HepG2 (cell line): Measurements from ENCODE around the gene DRC7. TPM values are rescaled to one million over a fixed set of nuclear protein-coding genes. Genes with fewer than 3 reads are reported as not detected.

Source experiments
- ATF7-NPFF ChIP-seq: sonication (generic); formaldehyde crosslinking; IDR thresholded peaks from 2 replicates; pipeline ENCODE4 v1.8.1; 2023; ENCODE audit warnings: mild to moderate bottlenecking, low read depth, missing genetic modification reagents, moderate library complexity
- ATM ChIP-seq: fragments of 450-650 bp; IDR thresholded peaks from 2 replicates; pipeline ENCODE4 v1.7.1; 2017; ENCODE audit warnings: mild to moderate bottlenecking, borderline replicate concordance
- HDAC6 ChIP-seq: fragments of 200-600 bp; sonication (generic); IDR thresholded peaks from 2 replicates; pipeline ENCODE4 v1.7.0; 2017; ENCODE audit warnings: mild to moderate bottlenecking, antibody characterized with exemption, low read length, low read depth
- MAF1 ChIP-seq: sonication (generic); formaldehyde crosslinking; IDR thresholded peaks from 2 replicates; pipeline ENCODE4 v1.5.0; 2020; ENCODE audit warnings: missing genetic modification reagents, borderline replicate concordance
- MBD4 ChIP-seq: IDR thresholded peaks from 2 replicates; pipeline ENCODE4 v1.6.1; 2012; ENCODE audit warnings: low read length, inconsistent platforms, borderline replicate concordance
- MIER3 ChIP-seq: IDR thresholded peaks from 2 replicates; pipeline ENCODE4 v1.6.1; 2016; ENCODE audit warnings: missing compliant biosample characterization, borderline replicate concordance
- MYC ChIP-seq: sonication (generic); formaldehyde crosslinking; IDR thresholded peaks from 2 replicates; pipeline ENCODE4 v1.9.0; 2021; ENCODE audit warnings: missing genetic modification reagents, borderline replicate concordance
- NFE2L1 ChIP-seq: sonication (generic); formaldehyde crosslinking; IDR thresholded peaks from 2 replicates; pipeline ENCODE4 v1.4.0; 2020; ENCODE audit warnings: missing genetic modification reagents, mild to moderate bottlenecking, borderline replicate concordance
- NRL ChIP-seq: sonication (generic); formaldehyde crosslinking; IDR thresholded peaks from 2 replicates; pipeline ENCODE4 v1.5.0; 2020; ENCODE audit warnings: missing genetic modification reagents, mild to moderate bottlenecking, moderate library complexity, borderline replicate concordance
- POLR2AphosphoS2 ChIP-seq: IDR thresholded peaks from 2 replicates; pipeline ENCODE4 v1.6.1; 2011; ENCODE audit warnings: low read depth, low read length, improper control_type of control experiment
- SAP130 ChIP-seq: IDR thresholded peaks from 2 replicates; pipeline ENCODE4 v1.6.1; 2016; ENCODE audit warnings: low read depth
- SETDB1 ChIP-seq: sonication (generic); formaldehyde crosslinking; IDR thresholded peaks from 2 replicates; pipeline ENCODE4 v1.5.1; 2020; ENCODE audit warnings: missing genetic modification reagents, mild to moderate bottlenecking, borderline replicate concordance
- SIN3A ChIP-seq: IDR thresholded peaks from 2 replicates; pipeline ENCODE4 v1.6.1; 2011; ENCODE audit warnings: low read depth, mild to moderate bottlenecking, control low read depth, low read length, borderline replicate concordance
- SMYD3 ChIP-seq: sonication (generic); formaldehyde crosslinking; IDR thresholded peaks from 2 replicates; pipeline ENCODE4 v1.8.1; 2023; ENCODE audit warnings: mild to moderate bottlenecking, missing genetic modification reagents
- SRF ChIP-seq: IDR thresholded peaks from 2 replicates; pipeline ENCODE4 v1.6.1; 2011; ENCODE audit warnings: mild to moderate bottlenecking, low read depth, low read length, moderate library complexity
- TAF15 ChIP-seq: fragments of 200-400 bp; formaldehyde crosslinking; IDR thresholded peaks from one replicate; pipeline ENCODE4 v1.6.1; 2018; ENCODE audit warnings: mild to moderate bottlenecking, low read depth, low read length; ENCODE audit not compliant: poor library complexity, severe bottlenecking
- YEATS4 ChIP-seq: sonication (generic); formaldehyde crosslinking; IDR thresholded peaks from 2 replicates; pipeline ENCODE4 v1.4.0; 2020; ENCODE audit warnings: missing genetic modification reagents, borderline replicate concordance
- ZNF569 ChIP-seq: sonication (generic); formaldehyde crosslinking; IDR thresholded peaks from 2 replicates; pipeline ENCODE4 v1.5.0; 2020; ENCODE audit warnings: mild to moderate bottlenecking, missing genetic modification reagents, moderate library complexity, borderline replicate concordance
- ZNF577 ChIP-seq: sonication (generic); formaldehyde crosslinking; IDR thresholded peaks from 2 replicates; pipeline ENCODE4 v1.4.0; 2020; ENCODE audit warnings: mild to moderate bottlenecking, low read depth, missing genetic modification reagents, borderline replicate concordance
- ZNF616 ChIP-seq: sonication (generic); formaldehyde crosslinking; IDR thresholded peaks from 2 replicates; pipeline ENCODE4 v1.5.0; 2020; ENCODE audit warnings: low read depth, mild to moderate bottlenecking, missing genetic modification reagents
- ZNF687 ChIP-seq: sonication (generic); formaldehyde crosslinking; IDR thresholded peaks from 2 replicates; pipeline ENCODE4 v1.5.1; 2020; ENCODE audit warnings: mild to moderate bottlenecking, missing genetic modification reagents, moderate library complexity
- ZSCAN12 ChIP-seq: sonication (generic); formaldehyde crosslinking; IDR thresholded peaks from 2 replicates; pipeline ENCODE4 v1.9.0; 2021; ENCODE audit warnings: mild to moderate bottlenecking, missing genetic modification reagents
- polyA plus RNA-seq, 8 experiments: library from polyadenylated mRNA; depleted of rRNA in 3 of 8; stranded (reverse) in 7 of 8; unstranded in 1 of 8; fragments of >200 nt; fragmentation: Illumina TruSeq in 4 of 8; extraction: Trizol in 4 of 8; gene quantifications; 2 replicates each; pipeline versions ENCODE4 v1.2.1 to v1.2.3, GENCODE V29; 2011 to 2016; ENCODE audit warnings: low read depth in 4 of 8, missing spikeins in 1 of 8, mixed read lengths in 1 of 8; ENCODE audit not compliant: insufficient read depth in 1 of 8
- total RNA-seq, 5 experiments: library from RNA; depleted of rRNA; stranded (reverse); fragments of >200 nt; fragmentation: Illumina TruSeq; extraction: Trizol; gene quantifications; 2 replicates each; pipeline ENCODE4 v1.2.3, GENCODE V29; 2016; ENCODE audit warnings: low read depth in 1 of 5
- TF ChIP-seq, protein P1 (sequence below): fragments of 450-650 bp; IDR thresholded peaks from 2 replicates; pipeline ENCODE4 v1.6.1; 2016
- TF ChIP-seq, protein P2 (sequence below): sonication (generic); formaldehyde crosslinking; IDR thresholded peaks from 2 replicates; pipeline ENCODE4 v1.8.1; 2023; ENCODE audit warnings: mild to moderate bottlenecking, inconsistent platforms, moderate library complexity, missing genetic modification reagents, borderline replicate concordance

DRC7 gene
- total and polyA plus RNA-seq, 2 of the 13 experiments (the other 11 are each of a cell fraction or from before 2014, with no cell fraction given), result 2.7 to 3.4 TPM

DNA sequence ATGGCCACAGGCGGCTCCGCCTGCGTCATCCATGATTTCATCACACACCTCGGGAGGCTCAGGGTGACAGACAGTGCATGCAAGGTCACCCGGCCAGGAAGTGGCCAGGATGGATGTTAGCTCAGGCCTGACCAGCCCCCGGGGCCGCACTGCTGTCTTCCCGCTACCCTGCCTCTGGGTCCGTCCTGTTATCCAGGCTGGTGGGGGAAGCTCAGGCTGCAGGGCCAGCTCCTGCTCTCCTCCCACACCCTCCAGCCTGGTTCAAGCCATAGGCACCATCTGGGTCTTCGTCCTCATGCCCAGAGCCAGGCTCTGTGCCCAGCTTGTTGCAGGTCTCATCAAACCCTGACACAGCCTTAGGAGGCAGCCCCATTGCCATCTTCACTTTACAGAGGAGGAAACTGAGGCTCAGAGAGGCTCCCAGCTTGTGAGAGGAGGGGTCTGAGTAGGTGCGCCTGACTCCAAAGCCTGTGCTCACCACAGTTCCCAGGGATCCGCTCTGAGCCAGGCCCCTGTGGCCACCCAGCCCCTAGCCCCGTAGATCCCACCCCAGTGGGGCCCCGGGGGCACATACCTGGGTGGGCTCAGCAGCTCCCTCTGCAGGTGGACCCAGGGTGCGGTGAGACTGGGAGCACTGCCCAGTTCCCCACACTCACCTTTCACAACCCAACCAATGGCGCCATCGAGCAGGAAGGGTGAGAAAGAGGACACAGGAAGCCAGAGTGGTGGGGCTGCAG is 26.9 kb upstream of the DRC7 start (continued):
- TF ChIP-seq ZNF687 (CRISPR knock-in tag) (peak; percentile 98), HDAC6 (no peak), SETDB1 (CRISPR knock-in tag) (no peak), ZNF569 (no peak), POLR2AphosphoS2 (no peak), SAP130 (CRISPR knock-in tag) (peak; percentile 95), SRF (no peak), MBD4 (no peak), SIN3A (no peak), MYC (CRISPR knock-in tag) (peak; percentile 52; the same call in 1 of the 2 replicates), ZSCAN12 (CRISPR knock-in tag) (no peak), MIER3 (peak; percentile 69; the same call in 1 of the 2 replicates), ATM (no peak), NRL (peak; percentile 80), ZNF616 (CRISPR knock-in tag) (peak; percentile 62), YEATS4 (no peak), ATF7-NPFF (CRISPR knock-in tag) (no peak), NFE2L1 (CRISPR knock-in tag) (no peak), MAF1 (CRISPR knock-in tag) (no peak; the same call in 1 of the 2 replicates), SMYD3 (CRISPR knock-in tag) (no peak), ZNF577 (CRISPR knock-in tag) (no peak), TAF15 (no peak)
- TF ChIP-seq, protein P1, sequence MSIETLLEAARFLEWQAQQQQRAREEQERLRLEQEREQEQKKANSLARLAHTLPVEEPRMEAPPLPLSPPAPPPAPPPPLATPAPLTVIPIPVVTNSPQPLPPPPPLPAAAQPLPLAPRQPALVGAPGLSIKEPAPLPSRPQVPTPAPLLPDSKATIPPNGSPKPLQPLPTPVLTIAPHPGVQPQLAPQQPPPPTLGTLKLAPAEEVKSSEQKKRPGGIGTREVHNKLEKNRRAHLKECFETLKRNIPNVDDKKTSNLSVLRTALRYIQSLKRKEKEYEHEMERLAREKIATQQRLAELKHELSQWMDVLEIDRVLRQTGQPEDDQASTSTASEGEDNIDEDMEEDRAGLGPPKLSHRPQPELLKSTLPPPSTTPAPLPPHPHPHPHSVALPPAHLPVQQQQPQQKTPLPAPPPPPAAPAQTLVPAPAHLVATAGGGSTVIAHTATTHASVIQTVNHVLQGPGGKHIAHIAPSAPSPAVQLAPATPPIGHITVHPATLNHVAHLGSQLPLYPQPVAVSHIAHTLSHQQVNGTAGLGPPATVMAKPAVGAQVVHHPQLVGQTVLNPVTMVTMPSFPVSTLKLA, result no peak
- TF ChIP-seq, protein P2, sequence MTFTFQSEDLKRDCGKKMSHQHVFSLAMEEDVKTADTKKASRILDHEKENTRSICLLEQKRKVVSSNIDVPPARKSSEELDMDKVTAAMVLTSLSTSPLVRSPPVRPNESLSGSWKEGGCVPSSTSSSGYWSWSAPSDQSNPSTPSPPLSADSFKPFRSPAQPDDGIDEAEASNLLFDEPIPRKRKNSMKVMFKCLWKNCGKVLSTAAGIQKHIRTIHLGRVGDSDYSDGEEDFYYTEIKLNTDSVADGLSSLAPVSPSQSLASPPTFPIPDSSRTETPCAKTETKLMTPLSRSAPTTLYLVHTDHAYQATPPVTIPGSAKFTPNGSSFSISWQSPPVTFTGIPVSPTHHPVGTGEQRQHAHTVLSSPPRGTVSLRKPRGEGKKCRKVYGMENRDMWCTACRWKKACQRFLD (CRISPR knock-in tag), result no peak; the same call in 1 of the 2 replicates
